Heart left ventricle (tissue), 11 donors: ENCODE measurements around the gene EIF3CL. TPM values are rescaled to one million over a fixed set of nuclear protein-coding genes. Genes with fewer than 3 reads are reported as not detected.

Experiments
- microRNA-seq, 4 donors: library from miRNA; unstranded; fragments of <30 nt; microRNA quantifications; one replicate each; pipeline versions ENCODE4 to v1.2.0, GENCODE V29; 2017 to 2020
- polyA plus RNA-seq, 2 donors: library from polyadenylated mRNA; stranded (reverse); fragments of 200-250 nt; gene quantifications; one replicate each; pipeline ENCODE4 v1.2.3, GENCODE V29; 2013
- total RNA-seq, 9 donors: library from RNA; depleted of rRNA in 2 of 9; stranded (reverse); fragments of >200 nt in 2 of 9; fragmentation: NEBNext Ultra II Directional in 3 of 9; extraction: Animal tissue kit (Norgen Biotek cat#: 25700) in 3 of 9; gene quantifications; one replicate each; pipeline versions ENCODE4 v1.1.0 to v1.2.4, GENCODE V29; 2016 to 2023
- donor health status: ischemic (EF 13 %, LVEDD 7.1; RV severe dilation, severe dysfunction).
- donor health status: healthy with polysubstance abuse.
- donor health status: DM: no; HTN: yes; CAD: no.
- donor health status: DM: no; HTN: no; CAD: no.
- donor health status: ischemic (EF 25% LVEDD 5.7; RV mildly dilated, moderate dysfunction).
- donor health status: healthy.
- donor health status: DM: yes; HTN: yes; CAD: no.
- donor health status: PGD.
- donor health status: nonischemic (EF 23%, LVEDD 6.1; RV moderate dilation, normal function).

The EIF3CL gene
- total and polyA plus RNA-seq, 11 donors: 2.7 to 151 (median 43.1) TPM

Small RNA genes lying within 50 kb of the gene (microRNA-seq; reads per million reads assigned to microRNA genes)
- gene MIR6862-1: 0 reads per million in 4 donors

Other genes starting within 250 kb of the EIF3CL start
- gene XPO6, start 191.9 kb downstream of the EIF3CL start, total RNA-seq: 10 to 100 TPM; 19.8 to 78.0 (median 33.0) TPM
- gene XPO6, start 191.9 kb downstream of the EIF3CL start, polyA plus RNA-seq: 10 to 100 TPM; 22.2 to 36.5 TPM
- 1 to 10 TPM in 8 of 9 donors, under 1 TPM in 1; 0.94 to 6.1 (median 2.4) TPM for gene SBK1, start 111.3 kb downstream of the EIF3CL start, total RNA-seq
- 1 to 10 TPM in 1 of 2 donors, under 1 TPM in 1; 0.69 to 2.9 TPM for gene SBK1, start 111.3 kb downstream of the EIF3CL start, polyA plus RNA-seq
- gene NPIPB6, start 40.3 kb downstream of the EIF3CL start, total RNA-seq: 1 to 10 TPM in 1 of 9 donors, under 1 TPM in 4, not detected in 4; 0.58 to 1.1 (median 0.72) TPM
- gene NPIPB6, start 40.3 kb downstream of the EIF3CL start, polyA plus RNA-seq: under 1 TPM; 0.10 to 0.42 TPM
- gene NPIPB7, start 68.5 kb upstream of the EIF3CL start, total RNA-seq: not detected
- under 1 TPM in 1 of 2 donors, not detected in 1; 0.07 TPM for gene NPIPB7, start 68.5 kb upstream of the EIF3CL start, polyA plus RNA-seq
- 10 to 100 TPM in 8 of 9 donors, 1 to 10 TPM in 1; 9.6 to 23.9 (median 14.2) TPM for gene CLN3, start 88.2 kb upstream of the EIF3CL start, total RNA-seq
- 10 to 100 TPM in 1 of 2 donors, 1 to 10 TPM in 1; 8.8 to 23.4 TPM for gene CLN3, start 88.2 kb upstream of the EIF3CL start, polyA plus RNA-seq
- gene APOBR, start 90.8 kb upstream of the EIF3CL start, total RNA-seq: 1 to 10 TPM in 3 of 9 donors, under 1 TPM in 6; 0.15 to 4.7 (median 0.79) TPM
- gene APOBR, start 90.8 kb upstream of the EIF3CL start, polyA plus RNA-seq: 1 to 10 TPM in 1 of 2 donors, under 1 TPM in 1; 0.50 to 1.4 TPM
- gene IL27, start 103.0 kb upstream of the EIF3CL start, total RNA-seq: 1 to 10 TPM in 1 of 9 donors, not detected in 8; 1.4 TPM
- under 1 TPM; 0.07 to 0.34 TPM for gene IL27, start 103.0 kb upstream of the EIF3CL start, polyA plus RNA-seq
- 10 to 100 TPM in 8 of 9 donors, 1 to 10 TPM in 1; 5.7 to 43.8 (median 26.2) TPM for gene NUPR1, start 135.1 kb upstream of the EIF3CL start, total RNA-seq
- gene NUPR1, start 135.1 kb upstream of the EIF3CL start, polyA plus RNA-seq: 100 to 1,000 TPM in 1 of 2 donors, 10 to 100 TPM in 1; 64.9 to 103 TPM
- 10 to 100 TPM; 11.1 to 27.9 (median 15.6) TPM for gene SGF29, start 150.1 kb upstream of the EIF3CL start, total RNA-seq
- gene SGF29, start 150.1 kb upstream of the EIF3CL start, polyA plus RNA-seq: 10 to 100 TPM; 14.4 to 20.9 TPM
- 1 to 10 TPM in 3 of 9 donors, under 1 TPM in 6; 0.39 to 2.4 (median 0.70) TPM for gene SULT1A2, start 193.2 kb upstream of the EIF3CL start, total RNA-seq
- under 1 TPM; 0.37 to 0.80 TPM for gene SULT1A2, start 193.2 kb upstream of the EIF3CL start, polyA plus RNA-seq
- 10 to 100 TPM in 8 of 9 donors, 1 to 10 TPM in 1; 8.7 to 35.9 (median 20.6) TPM for gene SULT1A1, start 206.2 kb upstream of the EIF3CL start, total RNA-seq
- 10 to 100 TPM in 1 of 2 donors, 1 to 10 TPM in 1; 6.9 to 12.3 TPM for gene SULT1A1, start 206.2 kb upstream of the EIF3CL start, polyA plus RNA-seq
- 1 to 10 TPM in 1 of 9 donors, not detected in 8; 1.0 TPM for gene NPIPB8, start 234.2 kb upstream of the EIF3CL start, total RNA-seq
- gene NPIPB8, start 234.2 kb upstream of the EIF3CL start, polyA plus RNA-seq: under 1 TPM in 1 of 2 donors, not detected in 1; 0.10 TPM